Sigmoid colon (tissue), 4 donors: ENCODE measurements around the gene PHF21A.

Experiments used
- POLR2A ChIP-seq, 2 donors: fragments of 450-650 bp; IDR thresholded peaks; one replicate each; pipeline ENCODE4 v1.6.1; 2016; ENCODE audit warnings: antibody characterized with exemption in 2 of 2, mild to moderate bottlenecking in 2 of 2, moderate library complexity in 2 of 2
- POLR2AphosphoS5 ChIP-seq, 4 donors: sonication (generic); formaldehyde crosslinking; IDR thresholded peaks; one replicate each; pipeline ENCODE4 v1.6.1; 2017; ENCODE audit warnings: antibody characterized with exemption in 4 of 4
- TF ChIP-seq, protein P1 (sequence below), 4 experiments: fragments of 450-650 bp in 3 of 4; fragments of 200-600 bp in 1 of 4; IDR thresholded peaks; one replicate each; pipeline ENCODE4 v1.5.1; 2016 to 2019; ENCODE audit warnings: antibody characterized with exemption in 4 of 4, mild to moderate bottlenecking in 3 of 4, moderate library complexity in 2 of 4

DNA sequence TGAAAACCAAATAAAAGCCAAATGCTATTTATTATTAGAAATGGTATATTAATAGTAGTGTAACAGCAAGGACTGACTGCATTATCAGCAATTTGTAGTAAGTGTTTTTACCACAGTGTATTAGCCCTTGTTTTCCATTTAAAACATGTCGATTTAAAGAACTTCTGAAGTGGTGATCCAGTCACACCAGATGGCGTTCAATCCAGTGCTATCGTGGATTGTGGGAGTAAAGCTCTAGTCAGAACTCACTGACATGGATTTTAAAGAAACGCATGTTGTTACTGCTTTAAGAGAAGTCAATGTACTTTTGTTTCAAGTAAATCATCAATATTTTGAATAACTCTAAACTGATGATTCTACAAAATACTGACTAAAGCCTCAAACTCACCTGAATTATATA, 147.7 kb downstream of the PHF21A start:
- TF ChIP-seq POLR2AphosphoS5 (IDR thresholded peaks at IDR 0.05), result no peak
- TF ChIP-seq, protein P1, sequence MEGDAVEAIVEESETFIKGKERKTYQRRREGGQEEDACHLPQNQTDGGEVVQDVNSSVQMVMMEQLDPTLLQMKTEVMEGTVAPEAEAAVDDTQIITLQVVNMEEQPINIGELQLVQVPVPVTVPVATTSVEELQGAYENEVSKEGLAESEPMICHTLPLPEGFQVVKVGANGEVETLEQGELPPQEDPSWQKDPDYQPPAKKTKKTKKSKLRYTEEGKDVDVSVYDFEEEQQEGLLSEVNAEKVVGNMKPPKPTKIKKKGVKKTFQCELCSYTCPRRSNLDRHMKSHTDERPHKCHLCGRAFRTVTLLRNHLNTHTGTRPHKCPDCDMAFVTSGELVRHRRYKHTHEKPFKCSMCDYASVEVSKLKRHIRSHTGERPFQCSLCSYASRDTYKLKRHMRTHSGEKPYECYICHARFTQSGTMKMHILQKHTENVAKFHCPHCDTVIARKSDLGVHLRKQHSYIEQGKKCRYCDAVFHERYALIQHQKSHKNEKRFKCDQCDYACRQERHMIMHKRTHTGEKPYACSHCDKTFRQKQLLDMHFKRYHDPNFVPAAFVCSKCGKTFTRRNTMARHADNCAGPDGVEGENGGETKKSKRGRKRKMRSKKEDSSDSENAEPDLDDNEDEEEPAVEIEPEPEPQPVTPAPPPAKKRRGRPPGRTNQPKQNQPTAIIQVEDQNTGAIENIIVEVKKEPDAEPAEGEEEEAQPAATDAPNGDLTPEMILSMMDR (IDR thresholded peaks at IDR 0.05), result no peak
- TF ChIP-seq POLR2A (IDR thresholded peaks at IDR 0.05), result no peak
